Measurements from ENCODE around the gene POLK.
"Not testable (repeated sequence)": the region's sequence is repeated elsewhere in the genome, so short reads cannot be mapped to it uniquely, and the experiment has no call there.

The POLK gene

DNA sequence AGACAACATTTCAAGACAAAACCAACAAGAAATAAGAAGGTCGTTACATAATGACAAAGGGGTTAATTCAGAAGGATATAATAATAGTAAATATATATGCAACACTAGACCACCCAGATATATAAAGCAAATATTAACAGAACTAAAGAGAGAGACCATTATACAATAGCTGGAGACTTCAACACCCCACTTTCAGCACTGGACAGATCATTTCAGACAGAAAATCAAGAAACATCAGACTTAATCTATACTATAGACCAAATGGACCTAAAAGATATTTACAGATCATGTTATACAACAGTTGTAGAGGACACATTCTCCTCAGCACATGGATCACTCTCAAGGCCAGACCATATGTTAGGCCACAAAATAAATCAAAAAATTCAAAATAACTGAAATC, 27.1 kb upstream of the POLK start:
- H3K9ac ChIP-seq (ENCODE audit: low read depth, low read length): no peak overlapping the region
- H3K9me3 ChIP-seq (ENCODE audit: control insufficient read depth, insufficient read depth, low read length): no peaks in the 10 kb centered on the region
- no peaks in the 10 kb centered on the region for H3K27me3 ChIP-seq (ENCODE audit: control insufficient read depth, insufficient read depth, low read length)
- peaks cover 8% of the 10 kb centered on the region for H3K4me1 ChIP-seq (ENCODE audit: control insufficient read depth, insufficient read depth, low read length)
- H3K36me3 ChIP-seq (ENCODE audit: control insufficient read depth, insufficient read depth, low read length): no peaks in the 10 kb centered on the region
- no peak overlapping the region for H3K4me3 ChIP-seq (ENCODE audit: low read depth, low read length)

DNA sequence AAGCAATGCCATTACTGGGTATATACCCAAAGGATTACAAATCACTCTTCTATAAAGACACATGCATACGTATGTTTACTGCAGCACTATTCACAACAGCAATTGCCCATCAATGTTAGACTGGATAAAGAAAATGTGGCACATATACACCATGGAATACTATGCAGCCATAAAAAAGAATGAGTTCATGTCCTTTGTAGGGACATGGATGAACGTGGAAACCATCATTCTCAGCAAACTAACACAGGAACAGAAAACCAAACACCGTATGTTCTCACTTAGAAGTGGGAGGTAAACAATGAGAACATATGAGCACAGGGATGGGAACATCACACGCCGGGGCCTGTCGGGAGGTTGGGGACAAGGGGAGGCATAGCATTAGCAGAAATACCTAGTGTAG, 21.8 kb upstream of the POLK start:
- not testable (repeated sequence) for H3K4me3 ChIP-seq (ENCODE audit: low read depth, low read length); H3K9ac ChIP-seq (ENCODE audit: low read depth, low read length); H3K4me1 ChIP-seq (ENCODE audit: control insufficient read depth, insufficient read depth, low read length); H3K9me3 ChIP-seq (ENCODE audit: control insufficient read depth, insufficient read depth, low read length); H3K36me3 ChIP-seq (ENCODE audit: control insufficient read depth, insufficient read depth, low read length); H3K27me3 ChIP-seq (ENCODE audit: control insufficient read depth, insufficient read depth, low read length)

DNA sequence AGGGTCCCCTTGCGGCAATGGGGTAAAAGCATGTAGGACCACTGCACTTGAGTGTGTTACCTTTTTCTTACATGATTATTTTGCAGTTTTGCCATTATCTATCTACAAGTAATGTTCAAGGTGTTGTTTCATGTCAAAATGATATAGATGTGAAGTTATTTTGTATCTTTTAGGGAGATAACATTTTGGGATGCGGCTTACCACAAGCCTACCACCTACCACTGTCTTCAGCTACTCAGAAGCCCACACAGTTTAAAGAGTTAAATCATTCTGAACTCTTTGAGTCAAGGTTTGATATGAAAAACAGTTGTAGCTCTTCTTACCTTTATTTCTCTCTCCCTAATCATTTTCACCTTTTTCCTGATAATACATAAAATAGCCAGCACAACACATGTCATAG, 20.1 kb upstream of the POLK start:
- Histone ChIP-seq H3K4me1 (ENCODE audit: control insufficient read depth, insufficient read depth, low read length) (no peaks in the 10 kb centered on the region), H3K9ac (ENCODE audit: low read depth, low read length) (no peak overlapping the region), H3K9me3 (ENCODE audit: control insufficient read depth, insufficient read depth, low read length) (no peaks in the 10 kb centered on the region), H3K4me3 (ENCODE audit: low read depth, low read length) (no peak overlapping the region), H3K36me3 (ENCODE audit: control insufficient read depth, insufficient read depth, low read length) (no peaks in the 10 kb centered on the region), H3K27me3 (ENCODE audit: control insufficient read depth, insufficient read depth, low read length) (no peaks in the 10 kb centered on the region)

DNA sequence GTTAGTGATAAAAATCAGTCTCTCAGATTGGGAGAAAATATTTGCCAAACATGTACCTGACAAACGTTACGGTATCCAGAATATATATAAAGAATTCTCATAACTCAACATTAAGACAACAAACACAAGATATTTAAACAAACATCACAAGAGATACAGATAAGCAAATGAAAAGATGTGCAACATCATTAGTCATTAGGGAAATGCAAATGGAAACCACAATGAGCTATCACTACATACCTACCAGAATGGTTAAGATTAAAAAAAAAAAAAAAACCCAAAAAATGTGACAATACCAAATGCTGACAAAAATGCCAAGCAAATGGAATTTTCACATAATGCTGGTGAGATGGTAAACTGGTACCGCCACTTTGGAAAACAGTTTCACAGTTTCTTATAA, 15.7 kb upstream of the POLK start:
- no peaks in the 10 kb centered on the region for H3K36me3 ChIP-seq (ENCODE audit: control insufficient read depth, insufficient read depth, low read length)
- H3K27me3 ChIP-seq (ENCODE audit: control insufficient read depth, insufficient read depth, low read length): no peaks in the 10 kb centered on the region
- H3K9ac ChIP-seq (ENCODE audit: low read depth, low read length): no peak overlapping the region
- no peak overlapping the region for H3K4me3 ChIP-seq (ENCODE audit: low read depth, low read length)
- H3K9me3 ChIP-seq (ENCODE audit: control insufficient read depth, insufficient read depth, low read length): no peaks in the 10 kb centered on the region
- H3K4me1 ChIP-seq (ENCODE audit: control insufficient read depth, insufficient read depth, low read length): no peaks in the 10 kb centered on the region

DNA sequence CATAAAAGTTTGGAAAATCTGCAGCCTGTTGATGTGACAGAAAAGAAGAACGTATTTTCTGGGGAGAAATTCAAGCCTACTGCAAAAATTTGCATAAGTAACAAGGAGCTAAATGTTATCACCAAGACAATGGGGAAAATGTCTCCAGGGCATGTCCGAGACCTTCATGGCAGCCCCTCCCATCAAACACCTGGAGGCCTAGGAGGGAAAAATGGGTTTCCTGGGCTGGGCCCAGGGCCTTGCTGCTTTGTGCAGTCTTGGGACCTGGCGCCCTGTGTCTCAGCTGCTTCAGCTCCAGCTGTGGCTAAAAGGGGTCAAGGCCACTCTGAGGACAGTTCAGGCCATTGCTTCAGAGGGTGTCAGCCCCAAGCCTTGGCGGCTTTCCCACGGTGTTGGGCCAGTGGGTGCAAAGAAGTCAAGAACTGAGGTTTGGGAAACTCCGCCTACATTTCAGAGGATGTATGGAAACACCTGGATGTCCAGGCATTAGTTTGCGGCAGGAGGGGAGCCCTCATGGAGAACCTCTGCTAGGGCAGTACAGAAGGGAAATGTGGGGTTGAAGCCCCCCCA, 13.4 kb upstream of the POLK start:
- H3K9ac ChIP-seq (ENCODE audit: low read depth, low read length): no peak overlapping the region
- no peaks in the 10 kb centered on the region for H3K4me1 ChIP-seq (ENCODE audit: control insufficient read depth, insufficient read depth, low read length)
- H3K4me3 ChIP-seq (ENCODE audit: low read depth, low read length): no peak overlapping the region
- no peaks in the 10 kb centered on the region for H3K27me3 ChIP-seq (ENCODE audit: control insufficient read depth, insufficient read depth, low read length)
- H3K9me3 ChIP-seq (ENCODE audit: control insufficient read depth, insufficient read depth, low read length): no peaks in the 10 kb centered on the region
- H3K36me3 ChIP-seq (ENCODE audit: control insufficient read depth, insufficient read depth, low read length): no peaks in the 10 kb centered on the region

DNA sequence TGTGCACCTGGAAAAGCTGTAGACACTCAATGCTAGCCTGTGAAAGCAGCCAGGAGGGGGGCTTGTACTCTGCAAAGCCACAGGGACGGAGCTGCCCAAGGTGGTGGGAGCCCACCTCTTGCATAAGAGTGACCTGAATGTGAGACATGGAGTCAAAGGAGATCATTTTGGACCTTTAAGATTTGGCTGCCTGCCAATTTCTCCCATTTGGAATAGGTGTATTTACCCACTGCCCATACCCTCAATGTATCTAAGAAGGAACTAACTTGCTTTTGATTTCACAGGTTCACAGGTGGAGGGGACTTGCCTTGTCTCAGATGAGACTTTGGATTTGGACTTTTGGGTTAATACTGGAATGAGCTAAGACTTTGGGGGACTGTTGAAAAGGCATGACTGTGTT, 12.8 kb upstream of the POLK start:
- H3K9me3 ChIP-seq (ENCODE audit: control insufficient read depth, insufficient read depth, low read length); H3K9ac ChIP-seq (ENCODE audit: low read depth, low read length); H3K36me3 ChIP-seq (ENCODE audit: control insufficient read depth, insufficient read depth, low read length); H3K4me1 ChIP-seq (ENCODE audit: control insufficient read depth, insufficient read depth, low read length); H3K4me3 ChIP-seq (ENCODE audit: low read depth, low read length); H3K27me3 ChIP-seq (ENCODE audit: control insufficient read depth, insufficient read depth, low read length): not testable (repeated sequence)

DNA sequence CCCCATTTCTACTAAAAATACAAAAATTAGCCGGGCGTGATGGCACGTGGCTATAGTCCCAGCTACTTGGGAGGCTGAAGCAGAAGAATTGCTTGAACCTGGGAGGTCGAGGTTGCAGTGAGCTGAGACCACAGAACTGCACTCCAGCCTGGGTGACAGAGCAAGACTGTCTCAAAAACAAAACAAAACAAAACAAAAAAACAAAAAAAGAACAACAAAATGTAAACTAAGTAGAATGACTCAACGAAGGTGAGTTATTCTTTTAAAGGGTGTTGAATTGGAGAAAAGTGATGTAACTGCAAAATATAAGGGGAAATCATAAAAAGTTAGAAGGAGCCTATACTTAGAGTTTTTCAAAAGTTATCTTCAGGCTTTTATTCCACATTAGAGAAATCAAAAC, 6.6 kb upstream of the POLK start:
- not testable (repeated sequence) for H3K4me1 ChIP-seq (ENCODE audit: control insufficient read depth, insufficient read depth, low read length); H3K4me3 ChIP-seq (ENCODE audit: low read depth, low read length); H3K9ac ChIP-seq (ENCODE audit: low read depth, low read length)

DNA sequence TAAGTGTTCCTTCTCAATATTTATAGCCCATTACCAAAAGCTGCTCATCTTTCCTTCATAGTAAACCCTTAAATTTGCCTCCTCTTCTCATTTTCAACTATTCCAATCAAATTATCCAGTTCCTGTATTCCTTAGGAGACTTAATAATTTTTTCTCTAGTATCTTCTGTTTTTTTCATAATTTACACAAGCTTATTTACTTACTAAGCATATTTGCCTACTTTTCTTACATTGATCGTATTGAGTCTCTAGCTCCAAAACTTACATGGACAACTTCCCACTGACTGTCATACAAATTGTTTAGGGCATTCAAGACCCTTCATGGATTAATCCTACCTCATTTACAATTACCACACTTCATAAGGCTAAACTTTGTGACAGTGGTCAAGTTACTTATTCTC, 3.9 kb upstream of the POLK start:
- Histone ChIP-seq H3K9ac (ENCODE audit: low read depth, low read length) (no peak overlapping the region), H3K36me3 (ENCODE audit: control insufficient read depth, insufficient read depth, low read length) (no peaks in the 10 kb centered on the region), H3K27me3 (ENCODE audit: control insufficient read depth, insufficient read depth, low read length) (no peaks in the 10 kb centered on the region), H3K4me1 (ENCODE audit: control insufficient read depth, insufficient read depth, low read length) (no peaks in the 10 kb centered on the region), H3K9me3 (ENCODE audit: control insufficient read depth, insufficient read depth, low read length) (no peaks in the 10 kb centered on the region), H3K4me3 (ENCODE audit: low read depth, low read length) (no peak overlapping the region)

More for the DNA sequence above, 6.6 kb upstream of the POLK start:
- not testable (repeated sequence) for H3K27me3 ChIP-seq (ENCODE audit: control insufficient read depth, insufficient read depth, low read length); H3K36me3 ChIP-seq (ENCODE audit: control insufficient read depth, insufficient read depth, low read length); H3K9me3 ChIP-seq (ENCODE audit: control insufficient read depth, insufficient read depth, low read length)

DNA sequence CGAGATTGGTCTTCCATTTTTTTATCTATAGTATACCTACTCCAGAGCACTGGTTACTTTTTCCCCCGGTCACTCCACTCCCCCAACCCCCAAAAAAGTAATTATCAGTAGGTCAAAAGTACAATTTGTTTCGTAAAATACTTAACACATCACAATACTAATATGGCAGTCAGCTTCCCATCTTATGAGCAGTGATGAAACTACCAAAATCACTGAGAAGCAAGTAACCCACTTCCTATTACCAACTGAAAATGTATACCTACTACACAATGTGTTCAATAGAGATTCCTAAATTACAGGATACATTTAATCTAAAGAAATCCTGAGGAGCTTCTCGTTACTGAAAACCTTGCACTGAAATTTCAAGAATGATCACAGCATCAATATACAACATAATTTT, 2.1 kb upstream of the POLK start:
- Histone ChIP-seq H3K4me1 (ENCODE audit: control insufficient read depth, insufficient read depth, low read length) (no peaks in the 10 kb centered on the region), H3K9ac (ENCODE audit: low read depth, low read length) (no peak overlapping the region), H3K4me3 (ENCODE audit: low read depth, low read length) (peak overlapping the region; percentile 85), H3K9me3 (ENCODE audit: control insufficient read depth, insufficient read depth, low read length) (no peaks in the 10 kb centered on the region), H3K36me3 (ENCODE audit: control insufficient read depth, insufficient read depth, low read length) (no peaks in the 10 kb centered on the region), H3K27me3 (ENCODE audit: control insufficient read depth, insufficient read depth, low read length) (no peaks in the 10 kb centered on the region)

DNA sequence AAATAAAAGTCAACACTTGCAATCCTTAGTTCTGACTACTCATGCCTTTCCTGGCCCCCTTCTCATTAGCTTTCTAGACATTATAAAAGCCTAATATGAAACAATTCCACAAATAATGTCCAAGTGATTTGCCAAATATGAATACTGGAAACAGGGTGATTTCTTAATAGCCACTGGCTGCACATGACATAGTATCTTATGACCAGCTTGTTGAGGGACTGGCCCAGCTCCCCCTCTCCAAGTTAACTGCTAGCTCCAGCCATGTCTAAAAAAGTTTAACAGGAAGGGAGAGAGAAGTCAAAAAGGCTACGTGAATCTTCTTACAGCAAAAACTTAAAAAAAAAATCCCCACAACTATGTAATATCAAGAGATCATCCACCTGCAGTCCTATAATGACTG, 1.7 kb upstream of the POLK start:
- no peaks in the 10 kb centered on the region for H3K27me3 ChIP-seq (ENCODE audit: control insufficient read depth, insufficient read depth, low read length)
- H3K9ac ChIP-seq (ENCODE audit: low read depth, low read length): no peak overlapping the region
- H3K9me3 ChIP-seq (ENCODE audit: control insufficient read depth, insufficient read depth, low read length): no peaks in the 10 kb centered on the region
- peak overlapping the region; percentile 85 for H3K4me3 ChIP-seq (ENCODE audit: low read depth, low read length)
- no peaks in the 10 kb centered on the region for H3K36me3 ChIP-seq (ENCODE audit: control insufficient read depth, insufficient read depth, low read length)
- no peaks in the 10 kb centered on the region for H3K4me1 ChIP-seq (ENCODE audit: control insufficient read depth, insufficient read depth, low read length)

DNA sequence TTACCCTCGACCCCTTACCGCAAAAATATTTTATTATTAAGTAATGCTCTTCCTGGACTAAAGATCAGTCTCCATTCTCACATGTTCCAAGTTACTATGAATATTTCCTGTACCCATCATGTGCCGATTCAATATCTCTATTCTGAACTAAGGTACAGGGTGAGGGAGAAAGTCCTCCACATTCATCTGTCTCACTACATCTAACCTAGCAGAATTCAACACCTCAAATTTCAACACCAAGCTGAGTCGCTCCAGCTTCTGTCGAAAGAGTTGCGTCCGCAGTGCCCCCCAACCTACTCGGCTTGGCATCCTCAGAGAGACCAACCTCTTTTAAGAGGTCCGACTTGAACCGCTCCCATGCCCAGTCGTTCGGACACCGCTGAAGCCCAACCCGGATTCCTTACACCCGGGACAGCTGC, 1.3 kb upstream of the POLK start:
- no peaks in the 10 kb centered on the region for H3K27me3 ChIP-seq (ENCODE audit: control insufficient read depth, insufficient read depth, low read length)
- no peaks in the 10 kb centered on the region for H3K36me3 ChIP-seq (ENCODE audit: control insufficient read depth, insufficient read depth, low read length)
- no peaks in the 10 kb centered on the region for H3K4me1 ChIP-seq (ENCODE audit: control insufficient read depth, insufficient read depth, low read length)
- H3K9ac ChIP-seq (ENCODE audit: low read depth, low read length): peak overlapping the region; percentile 67
- H3K4me3 ChIP-seq (ENCODE audit: low read depth, low read length): peak overlapping the region; percentile 85
- no peaks in the 10 kb centered on the region for H3K9me3 ChIP-seq (ENCODE audit: control insufficient read depth, insufficient read depth, low read length)

DNA sequence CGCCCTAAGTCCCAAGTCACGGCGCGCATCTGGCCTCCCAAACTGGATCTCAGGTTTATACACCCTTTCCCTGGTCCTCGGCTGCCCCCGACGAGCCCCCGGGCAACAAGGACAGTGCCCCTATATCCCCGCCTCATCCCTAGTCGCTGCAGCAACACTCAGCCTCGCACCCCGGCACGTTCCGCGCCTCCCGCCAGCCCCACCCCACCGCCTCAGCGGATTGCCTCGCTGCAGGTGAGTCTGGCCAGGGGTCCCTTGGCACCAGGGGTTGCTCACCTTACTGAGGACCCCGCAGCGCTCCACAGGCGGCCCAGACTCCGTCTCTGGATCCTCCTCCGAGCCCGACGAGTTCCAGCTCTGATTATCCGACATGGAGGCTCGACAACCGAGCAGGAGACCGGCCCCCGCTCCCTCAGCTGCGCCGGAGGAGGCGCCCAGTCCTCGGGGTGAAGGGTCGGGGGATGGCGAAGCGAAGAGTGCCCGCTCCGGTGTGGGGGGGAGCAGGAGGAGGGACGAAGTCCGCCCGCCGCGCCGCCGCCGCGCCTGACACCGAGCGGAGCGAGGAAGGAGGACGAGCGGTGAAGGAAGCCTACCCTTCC, 756 bp upstream of the POLK start:
- Histone ChIP-seq H3K27me3 (ENCODE audit: control insufficient read depth, insufficient read depth, low read length) (no peaks in the 10 kb centered on the region), H3K36me3 (ENCODE audit: control insufficient read depth, insufficient read depth, low read length) (no peaks in the 10 kb centered on the region), H3K9me3 (ENCODE audit: control insufficient read depth, insufficient read depth, low read length) (no peaks in the 10 kb centered on the region), H3K4me3 (ENCODE audit: low read depth, low read length) (peak overlapping the region; percentile 85), H3K9ac (ENCODE audit: low read depth, low read length) (peak overlapping the region; percentile 67), H3K4me1 (ENCODE audit: control insufficient read depth, insufficient read depth, low read length) (no peaks in the 10 kb centered on the region)

Data from iPS-15b (cell line).